ENCODE measurements around the gene PELI1. TPM values are rescaled to one million over a fixed set of nuclear protein-coding genes. Genes with fewer than 3 reads are reported as not detected.
A peak's percentile ranks its signal among the peaks of the same experiment; 100 is the strongest.

The PELI1 gene
- total RNA-seq, 1 experiment from 2014 or later, result 61.0 TPM

DNA sequence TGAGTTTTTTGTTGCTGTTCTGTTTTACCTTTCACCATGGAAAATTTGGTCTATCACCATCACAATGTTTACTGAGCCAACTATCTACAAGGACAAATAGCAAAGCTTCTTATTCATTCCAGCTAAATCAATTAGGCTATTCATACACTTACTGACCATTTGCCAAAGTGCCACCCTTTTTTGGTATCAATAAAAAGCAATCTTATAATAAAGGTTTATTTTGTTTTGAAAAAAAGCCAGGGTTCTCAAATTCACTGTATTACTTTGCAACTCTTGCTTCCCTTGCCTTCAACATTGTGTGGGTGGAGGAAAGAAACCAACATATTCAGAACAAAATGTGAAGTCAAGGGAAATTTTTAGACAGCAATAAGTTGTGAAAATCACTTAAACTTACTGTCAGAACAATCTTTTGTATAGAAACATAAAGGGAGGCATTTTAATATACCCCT is 15.3 kb downstream of the PELI1 start:
- Mint-ChIP-seq H3K9me3 (peaks cover under 1% of the 10 kb centered on the region in 2 experiments; a peak in 3 of 5 replicates), H3K27me3 (ENCODE audit: low read depth) (no peaks in the 10 kb centered on the region), H3K27ac (peak overlapping the region in 1 of 3 experiments; percentile 59; a peak in 3 of 7 replicates), H3K4me3 (no peak overlapping the region), H3K4me1 (peaks cover 43 to 51% of the 10 kb centered on the region in 2 experiments), H3K36me3 (ENCODE audit: insufficient read depth in 1 of 3, low read depth in 3 of 3) (peaks cover 2 to 15% (median 7%) of the 10 kb centered on the region in 3 experiments)
- H4K91ac ChIP-seq (ENCODE audit: insufficient read length, low read depth, low read length), result no peak overlapping the region
- H3K79me1 ChIP-seq (ENCODE audit: insufficient read depth, low read depth, low read length, poor library complexity, severe bottlenecking), result peaks cover 2% of the 10 kb centered on the region
- H2AFZ ChIP-seq (ENCODE audit: low read length), result no peak overlapping the region
- H4K8ac ChIP-seq (replicated peaks; ENCODE audit: insufficient read length, low read depth, low read length), result no peak overlapping the region
- H2BK20ac ChIP-seq (ENCODE audit: low read depth, low read length, poor library complexity, severe bottlenecking), result no peak overlapping the region
- H3T11ph ChIP-seq (ENCODE audit: low read length), result no peak overlapping the region
- H3K79me2 ChIP-seq (ENCODE audit: insufficient read depth, low read length), result peaks cover 11% of the 10 kb centered on the region; the same call in 1 of the 2 replicates
- no peaks in the 10 kb centered on the region; the same call in 1 of the 2 replicates for H3K4me1 ChIP-seq (ENCODE audit: insufficient read depth, low read length)
- H3K4ac ChIP-seq (ENCODE audit: low read depth, low read length), result no peak overlapping the region
- no peak overlapping the region for H3K9ac ChIP-seq (ENCODE audit: extremely low read depth, insufficient read length, low read length)
- no peak overlapping the region for H3K56ac ChIP-seq (ENCODE audit: insufficient read length, low read depth, low read length)
- H3K14ac ChIP-seq (ENCODE audit: insufficient read depth, low read length), result no peak overlapping the region
- TF ChIP-seq CTCF (conservative IDR thresholded peaks at IDR 0.05), result no peak
- H3K18ac ChIP-seq (ENCODE audit: insufficient read length, low read depth, low read length), result no peak overlapping the region
- no peaks in the 10 kb centered on the region for H4K20me1 ChIP-seq (ENCODE audit: control insufficient read depth, insufficient read depth, insufficient read length)
- no peak overlapping the region for H2BK15ac ChIP-seq (ENCODE audit: low read depth, low read length)
- no peaks in the 10 kb centered on the region for H3K27me3 ChIP-seq (ENCODE audit: insufficient read depth, low read length)
- H2BK12ac ChIP-seq (ENCODE audit: insufficient read length, low read depth, low read length), result no peak overlapping the region
- DNase-seq, result no peak
- no peak overlapping the region for H4K5ac ChIP-seq (ENCODE audit: insufficient read length, low read depth, low read length)
- H3K9me3 ChIP-seq (ENCODE audit: control insufficient read depth, low read depth, low read length), result no peaks in the 10 kb centered on the region
- H2BK5ac ChIP-seq (ENCODE audit: insufficient read length, low read length), result no peak overlapping the region
- no peak overlapping the region for H3K23ac ChIP-seq (ENCODE audit: insufficient read length, low read depth, low read length)
- H2BK120ac ChIP-seq (ENCODE audit: low read depth, low read length, poor library complexity, severe bottlenecking), result no peak overlapping the region
- no peak overlapping the region for H3K4me2 ChIP-seq (ENCODE audit: insufficient read depth, insufficient read length, low read length)
- H3K27ac ChIP-seq (ENCODE audit: insufficient read length, low read depth, low read length), result no peak overlapping the region
- H2AK5ac ChIP-seq (ENCODE audit: insufficient read length, low read length), result no peak overlapping the region
- H3K23me2 ChIP-seq (ENCODE audit: insufficient read length, low read depth, low read length, poor library complexity, severe bottlenecking), result no peaks in the 10 kb centered on the region

All from H9 (cell line).